Measurements from ENCODE around the gene PPP4R2.

DNA sequence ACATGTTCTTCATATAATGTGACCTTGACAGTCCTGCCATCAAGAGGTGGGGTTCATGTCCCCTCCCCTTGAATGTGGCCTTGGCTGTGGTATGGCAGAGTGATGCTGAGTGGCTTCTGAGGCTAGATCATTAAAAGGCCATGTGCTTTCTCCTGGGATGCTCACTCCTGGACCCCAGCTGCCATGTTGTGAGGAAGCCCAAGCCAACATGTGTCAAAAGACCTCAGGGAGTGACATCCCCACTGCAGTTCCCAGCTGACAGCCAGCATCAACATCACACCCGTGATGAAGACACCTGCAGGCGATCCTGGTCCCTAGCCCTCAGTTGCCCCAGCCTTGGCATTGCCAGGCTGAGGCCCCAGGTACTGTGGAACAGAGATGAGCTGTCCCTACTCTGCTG lies 101.4 kb downstream of the PPP4R2 start:
- TF ChIP-seq, protein P1, sequence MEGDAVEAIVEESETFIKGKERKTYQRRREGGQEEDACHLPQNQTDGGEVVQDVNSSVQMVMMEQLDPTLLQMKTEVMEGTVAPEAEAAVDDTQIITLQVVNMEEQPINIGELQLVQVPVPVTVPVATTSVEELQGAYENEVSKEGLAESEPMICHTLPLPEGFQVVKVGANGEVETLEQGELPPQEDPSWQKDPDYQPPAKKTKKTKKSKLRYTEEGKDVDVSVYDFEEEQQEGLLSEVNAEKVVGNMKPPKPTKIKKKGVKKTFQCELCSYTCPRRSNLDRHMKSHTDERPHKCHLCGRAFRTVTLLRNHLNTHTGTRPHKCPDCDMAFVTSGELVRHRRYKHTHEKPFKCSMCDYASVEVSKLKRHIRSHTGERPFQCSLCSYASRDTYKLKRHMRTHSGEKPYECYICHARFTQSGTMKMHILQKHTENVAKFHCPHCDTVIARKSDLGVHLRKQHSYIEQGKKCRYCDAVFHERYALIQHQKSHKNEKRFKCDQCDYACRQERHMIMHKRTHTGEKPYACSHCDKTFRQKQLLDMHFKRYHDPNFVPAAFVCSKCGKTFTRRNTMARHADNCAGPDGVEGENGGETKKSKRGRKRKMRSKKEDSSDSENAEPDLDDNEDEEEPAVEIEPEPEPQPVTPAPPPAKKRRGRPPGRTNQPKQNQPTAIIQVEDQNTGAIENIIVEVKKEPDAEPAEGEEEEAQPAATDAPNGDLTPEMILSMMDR (IDR thresholded peaks at IDR 0.05), result no peak
- TF ChIP-seq EZH2 (IDR thresholded peaks at IDR 0.05; ENCODE audit: borderline replicate concordance, insufficient read depth, low read depth, low read length, poor library complexity, severe bottlenecking), result no peak
